ENCODE data around the gene NRIP1. TPM values are rescaled to one million over a fixed set of nuclear protein-coding genes. Genes with fewer than 3 reads are reported as not detected.
"Not testable (repeated sequence)": the region's sequence is repeated elsewhere in the genome, so short reads cannot be mapped to it uniquely, and the experiment has no call there.

NRIP1 gene
- total RNA-seq, 2 experiments from 2014 or later, result 22.7 to 27.3 TPM

GRCh38 chr21:14957836-14958235 lies 107.0 kb downstream of the NRIP1 start:
- no peak for ATAC-seq (ENCODE audit: low read depth)
- Mint-ChIP-seq H3K9me3 (no peaks in the 10 kb centered on the region), H3K4me1 (no peaks in the 10 kb centered on the region), H3K27me3 (peaks cover 2% of the 10 kb centered on the region), H3K4me3 (no peak overlapping the region), H3K36me3 (no peaks in the 10 kb centered on the region), H3K27ac (no peak overlapping the region)
- POLR2A ChIA-PET, result no interaction called here
- DNase-seq, result no peak

GRCh38 chr21:14956807-14957206 lies 108.0 kb downstream of the NRIP1 start:
- H3K27me3 Mint-ChIP-seq, result peaks cover 2% of the 10 kb centered on the region
- no peaks in the 10 kb centered on the region for H3K9me3 Mint-ChIP-seq
- no peak overlapping the region for H3K4me3 Mint-ChIP-seq
- DNase-seq (no peak), ATAC-seq (ENCODE audit: low read depth) (no peak)
- POLR2A ChIA-PET, result no interaction called here
- no peaks in the 10 kb centered on the region for H3K4me1 Mint-ChIP-seq
- no peak overlapping the region for H3K27ac Mint-ChIP-seq
- no peaks in the 10 kb centered on the region for H3K36me3 Mint-ChIP-seq

- no peak overlapping the region for H3K27ac Mint-ChIP-seq
- DNase-seq (no peak), ATAC-seq (ENCODE audit: low read depth) (no peak)
- H3K4me3 Mint-ChIP-seq, result no peak overlapping the region
- POLR2A ChIA-PET, result no interaction called here
- no peaks in the 10 kb centered on the region for H3K4me1 Mint-ChIP-seq
- H3K27me3 Mint-ChIP-seq, result peaks cover 2% of the 10 kb centered on the region
- no peaks in the 10 kb centered on the region for H3K9me3 Mint-ChIP-seq
- H3K36me3 Mint-ChIP-seq, result no peaks in the 10 kb centered on the region
These were observed 108.8 kb downstream of the NRIP1 start for GRCh38 chr21:14955936-14956520.

GRCh38 chr21:14952916-14953315 lies 111.9 kb downstream of the NRIP1 start:
- ATAC-seq (ENCODE audit: low read depth), result no peak

DNA sequence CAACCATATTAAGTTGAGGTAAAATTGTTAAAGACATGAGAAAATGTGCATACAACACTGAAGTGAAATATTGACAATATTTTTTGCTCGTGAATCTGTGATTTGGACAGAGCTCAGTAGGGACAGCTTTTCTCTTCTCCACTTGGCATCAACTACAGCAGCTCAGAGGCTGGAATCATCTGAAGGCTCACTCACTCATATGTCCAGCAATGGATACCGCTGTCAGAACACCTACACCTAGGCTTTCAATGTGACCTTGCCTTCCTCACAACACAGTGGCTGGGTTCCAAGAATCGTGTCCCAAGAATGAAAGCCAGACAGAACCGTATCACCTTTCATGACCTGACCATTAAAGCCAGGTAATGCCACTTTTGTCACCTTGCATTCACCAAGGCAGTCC lies 115.2 kb downstream of the NRIP1 start:
- POLR2A ChIA-PET, result no interaction called here
- peaks cover 3% of the 10 kb centered on the region for H3K27me3 Mint-ChIP-seq
- DNase-seq, result no peak
- H3K27ac Mint-ChIP-seq, result no peak overlapping the region
- peaks cover 2% of the 10 kb centered on the region for H3K36me3 Mint-ChIP-seq
- no peaks in the 10 kb centered on the region for H3K4me1 Mint-ChIP-seq
- peaks cover 2% of the 10 kb centered on the region for H3K9me3 Mint-ChIP-seq
- H3K4me3 Mint-ChIP-seq, result no peak overlapping the region
- no peak for ATAC-seq (ENCODE audit: low read depth)

More at GRCh38 chr21:14952916-14953315, 111.9 kb downstream of the NRIP1 start:
- H3K9me3 Mint-ChIP-seq, result peaks cover 2% of the 10 kb centered on the region
- H3K4me1 Mint-ChIP-seq, result no peaks in the 10 kb centered on the region
- H3K27ac Mint-ChIP-seq, result no peak overlapping the region
- no peak for DNase-seq
- H3K27me3 Mint-ChIP-seq, result peaks cover 3% of the 10 kb centered on the region
- H3K36me3 Mint-ChIP-seq, result peaks cover 2% of the 10 kb centered on the region
- POLR2A ChIA-PET, result interaction anchor here (0.6 kb wide), 1 partner anchor 10 kb away, joined by 3 read pairs; no protein-coding TSS in a partner anchor
- no peak overlapping the region for H3K4me3 Mint-ChIP-seq

DNA sequence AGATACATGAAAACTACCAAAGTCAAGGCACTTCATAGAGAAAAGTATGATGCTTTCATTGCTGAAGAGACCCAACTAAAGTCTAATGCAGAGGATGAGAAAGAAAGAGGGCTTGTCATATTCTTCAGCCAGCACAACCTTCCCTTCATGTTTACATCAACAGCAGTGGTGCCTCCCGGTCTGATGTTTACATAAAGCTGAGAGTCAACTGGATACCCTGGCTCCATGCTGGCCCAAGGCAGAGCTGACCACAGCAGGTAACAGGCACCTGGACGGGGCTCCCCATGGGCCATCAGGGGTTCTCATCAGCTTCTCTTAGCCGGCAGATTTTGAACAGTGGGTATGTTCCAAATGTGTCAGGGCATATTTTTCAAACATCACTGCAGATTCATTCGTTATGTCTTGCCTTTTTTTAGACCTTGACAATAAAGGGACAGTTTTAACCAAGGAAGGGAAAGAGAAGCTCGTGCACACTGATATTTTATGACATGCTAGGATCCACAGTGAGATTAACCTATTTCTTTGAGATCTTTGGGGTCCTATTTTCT lies 117.1 kb downstream of the NRIP1 start:
- POLR2A ChIA-PET, result no interaction called here
- no peak for ATAC-seq (ENCODE audit: low read depth)
- Mint-ChIP-seq H3K27ac (no peak overlapping the region), H3K9me3 (peaks cover 2% of the 10 kb centered on the region), H3K4me3 (no peak overlapping the region), H3K36me3 (peaks cover 2% of the 10 kb centered on the region), H3K4me1 (no peaks in the 10 kb centered on the region), H3K27me3 (peaks cover 3% of the 10 kb centered on the region)
- no peak for DNase-seq

- peaks cover 2% of the 10 kb centered on the region for H3K36me3 Mint-ChIP-seq
- ATAC-seq (ENCODE audit: low read depth), result no peak
- H3K4me3 Mint-ChIP-seq, result no peak overlapping the region
These were observed 119.6 kb downstream of the NRIP1 start for GRCh38 chr21:14945176-14945575.

DNA sequence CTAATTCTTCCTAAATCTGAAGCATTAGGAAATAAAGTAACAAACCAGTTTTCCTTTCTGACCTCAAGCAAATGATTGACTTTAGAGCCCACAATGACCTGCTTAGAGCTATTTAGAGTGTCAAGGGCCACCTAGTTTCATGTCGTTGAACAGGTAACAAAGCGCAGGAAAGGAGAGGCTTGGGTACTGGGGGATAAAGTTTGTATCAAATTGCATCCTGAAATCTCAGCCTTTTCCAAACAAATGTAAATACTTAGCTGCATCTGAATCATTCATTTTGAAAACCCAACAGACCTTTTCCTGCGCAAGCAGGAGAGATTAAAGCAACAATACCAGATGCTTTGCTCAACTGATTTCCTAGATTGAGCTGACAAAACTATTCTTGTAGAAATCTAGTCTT lies 121.2 kb downstream of the NRIP1 start:
- DNase-seq, result no peak
- Mint-ChIP-seq H3K36me3 (no peaks in the 10 kb centered on the region), H3K4me3 (no peak overlapping the region), H3K27ac (no peak overlapping the region), H3K27me3 (no peaks in the 10 kb centered on the region), H3K9me3 (peaks cover 3% of the 10 kb centered on the region), H3K4me1 (no peaks in the 10 kb centered on the region)
- POLR2A ChIA-PET, result no interaction called here
- ATAC-seq (ENCODE audit: low read depth), result no peak

More at GRCh38 chr21:14945176-14945575, 119.6 kb downstream of the NRIP1 start:
- no peak overlapping the region for H3K27ac Mint-ChIP-seq
- peaks cover 3% of the 10 kb centered on the region for H3K27me3 Mint-ChIP-seq
- peaks cover 3% of the 10 kb centered on the region for H3K9me3 Mint-ChIP-seq
- no peak for DNase-seq
- H3K4me1 Mint-ChIP-seq, result no peaks in the 10 kb centered on the region
- POLR2A ChIA-PET, result no interaction called here

GRCh38 chr21:14942801-14943490 lies 121.9 kb downstream of the NRIP1 start:
- Mint-ChIP-seq H3K27me3 (no peaks in the 10 kb centered on the region), H3K4me1 (no peaks in the 10 kb centered on the region), H3K4me3 (no peak overlapping the region), H3K9me3 (peaks cover 5% of the 10 kb centered on the region), H3K36me3 (no peaks in the 10 kb centered on the region), H3K27ac (no peak overlapping the region)
- ATAC-seq (ENCODE audit: low read depth) (no peak), DNase-seq (no peak)
- POLR2A ChIA-PET, result interaction anchor here (0.7 kb wide), 1 partner anchor 9 kb away, joined by 3 read pairs; no protein-coding TSS in a partner anchor

- H3K4me3 Mint-ChIP-seq; H3K27me3 Mint-ChIP-seq; H3K27ac Mint-ChIP-seq; ATAC-seq (ENCODE audit: low read depth); POLR2A ChIA-PET; DNase-seq; H3K4me1 Mint-ChIP-seq; H3K36me3 Mint-ChIP-seq; H3K9me3 Mint-ChIP-seq: not testable (repeated sequence)
These were observed 137.5 kb downstream of the NRIP1 start for GRCh38 chr21:14927324-14927723.

- H3K27me3 Mint-ChIP-seq, result no peaks in the 10 kb centered on the region
- H3K4me3 Mint-ChIP-seq, result no peak overlapping the region
- no peaks in the 10 kb centered on the region for H3K9me3 Mint-ChIP-seq
- ATAC-seq (ENCODE audit: low read depth) (no peak), DNase-seq (no peak)
- H3K4me1 Mint-ChIP-seq, result no peaks in the 10 kb centered on the region
- no peaks in the 10 kb centered on the region for H3K36me3 Mint-ChIP-seq
- H3K27ac Mint-ChIP-seq, result no peak overlapping the region
- POLR2A ChIA-PET, result no interaction called here
These were observed 138.6 kb downstream of the NRIP1 start for GRCh38 chr21:14926186-14926585.

- DNase-seq, result no peak
- ATAC-seq (ENCODE audit: low read depth), result no peak
These were observed 141.3 kb downstream of the NRIP1 start for GRCh38 chr21:14923468-14923867.

DNA sequence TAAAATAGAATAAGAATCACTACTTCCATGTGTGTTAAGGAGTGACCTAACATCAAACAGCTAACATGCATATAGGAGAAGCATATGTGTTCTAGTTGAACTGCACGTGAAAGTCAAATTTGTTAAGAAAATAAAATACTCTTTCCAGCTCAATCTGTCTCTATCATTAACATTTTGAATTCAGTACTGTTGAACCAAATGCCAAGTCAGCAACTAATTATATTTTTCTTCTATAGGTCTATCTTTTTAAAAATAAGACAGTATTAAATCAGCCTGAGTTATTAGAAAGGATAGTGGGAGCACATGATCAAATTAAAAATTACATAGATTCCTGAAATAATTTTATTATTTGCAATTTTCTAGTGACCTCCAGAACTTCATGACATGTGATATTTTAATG lies 141.8 kb downstream of the NRIP1 start:
- H3K36me3 Mint-ChIP-seq, result no peaks in the 10 kb centered on the region
- H3K27me3 Mint-ChIP-seq, result no peaks in the 10 kb centered on the region
- no peak overlapping the region for H3K27ac Mint-ChIP-seq
- DNase-seq (no peak), ATAC-seq (ENCODE audit: low read depth) (no peak)
- H3K9me3 Mint-ChIP-seq, result no peaks in the 10 kb centered on the region
- POLR2A ChIA-PET, result no interaction called here
- no peak overlapping the region for H3K4me3 Mint-ChIP-seq
- H3K4me1 Mint-ChIP-seq, result no peaks in the 10 kb centered on the region

More at GRCh38 chr21:14923468-14923867, 141.3 kb downstream of the NRIP1 start:
- Mint-ChIP-seq H3K4me3 (no peak overlapping the region), H3K4me1 (no peaks in the 10 kb centered on the region), H3K27me3 (no peaks in the 10 kb centered on the region), H3K9me3 (no peaks in the 10 kb centered on the region), H3K27ac (no peak overlapping the region), H3K36me3 (no peaks in the 10 kb centered on the region)
- POLR2A ChIA-PET, result no interaction called here

DNA sequence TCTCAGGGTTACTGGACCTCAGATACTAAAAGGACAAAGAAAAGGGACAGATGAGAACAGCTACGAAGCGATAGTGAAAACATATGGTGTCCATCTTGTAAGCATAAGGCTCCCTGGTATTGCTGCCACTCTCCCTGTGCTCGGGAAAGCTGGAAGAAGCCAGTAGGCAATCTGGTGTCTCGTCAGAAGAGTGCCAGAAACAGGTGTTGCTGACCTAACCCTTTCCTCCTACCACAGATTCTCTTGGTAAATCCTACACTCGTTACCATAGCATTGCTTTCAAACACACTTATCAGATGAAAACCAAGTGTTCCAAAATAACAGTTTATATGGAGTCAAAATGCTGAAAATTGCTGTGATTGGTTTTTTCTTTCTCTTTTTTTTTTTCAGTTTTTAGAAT lies 146.3 kb downstream of the NRIP1 start:
- ATAC-seq (ENCODE audit: low read depth) (no peak), DNase-seq (no peak)
- Mint-ChIP-seq H3K36me3 (no peaks in the 10 kb centered on the region), H3K27me3 (no peaks in the 10 kb centered on the region), H3K9me3 (no peaks in the 10 kb centered on the region), H3K27ac (no peak overlapping the region), H3K4me3 (no peak overlapping the region), H3K4me1 (no peaks in the 10 kb centered on the region)
- POLR2A ChIA-PET, result no interaction called here

Measured in activated naive CD8-positive, alpha-beta T cell treated with anti-CD3 and anti-CD28 coated beads, Interleukin-2, amount 10 ng/mL, durations not matched to agents 7 days and 5 days (primary cell).